Measurements from ENCODE around the gene NME4. TPM values are rescaled to one million over a fixed set of nuclear protein-coding genes. Genes with fewer than 3 reads are reported as not detected.

Gene NME4
- polyA plus RNA-seq, 1 of the 3 experiments (the other 2 are of a cell fraction) = 509 TPM

DNA sequence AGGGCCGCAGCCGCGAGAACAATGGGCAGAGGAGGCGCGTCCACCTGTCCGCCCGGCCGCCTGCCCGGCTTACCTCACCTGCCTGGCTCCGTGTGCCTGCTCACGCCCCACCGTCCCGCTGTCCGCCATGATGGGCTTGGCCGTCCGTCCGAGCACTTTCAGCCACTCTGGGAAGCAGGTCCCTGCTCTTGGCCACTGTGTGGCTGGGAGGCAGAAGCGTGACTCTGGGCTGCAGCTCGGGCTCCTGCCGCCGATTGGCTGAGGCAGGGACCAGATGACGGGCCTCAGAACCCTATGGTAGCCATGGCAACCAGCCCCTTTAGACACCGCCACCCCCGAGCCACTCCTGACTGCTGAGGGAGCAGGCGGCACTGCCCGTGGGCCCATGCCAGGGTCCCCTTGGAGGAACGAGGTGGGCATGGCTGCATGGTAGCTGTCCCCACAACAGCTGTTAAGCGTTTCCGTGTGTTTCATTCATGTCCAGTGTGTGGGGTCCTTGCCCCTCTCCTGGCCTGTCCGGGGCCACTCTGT lies 35.6 kb upstream of the NME4 start:
- H3F3A ChIP-seq (replicated peaks; ENCODE audit: insufficient read depth) = peaks cover 5% of the 10 kb centered on the region
- no peaks in the 10 kb centered on the region for H3K9me3 ChIP-seq
- no peak overlapping the region for H2AFZ ChIP-seq (ENCODE audit: low read depth)
- peaks cover 0 to 18% of the 10 kb centered on the region in 2 experiments; a peak in 1 of 4 replicates for H3K4me1 ChIP-seq (ENCODE audit: control insufficient read depth in 1 of 2, insufficient read depth in 2 of 2, low read depth in 1 of 2, low read length in 1 of 2)
- ChIA-PET CTCF (interaction anchor here (0.7 to 4.8 kb wide), 31 partner anchors 9 to 297 kb away, joined by 3 to 74 read pairs (median 7); partner anchors contain the start of genes ARHGDIG, AXIN1, FAM234A and HBM), POLR2A (interaction anchor here (1.0 kb wide), 1 partner anchor 8 kb away, joined by 3 read pairs; the partner anchor contains the start of gene AXIN1)
- H3K4me2 ChIP-seq = no peak overlapping the region
- DNase-seq = no peak
- H3K36me3 ChIP-seq (replicated peaks in 1 of 2; ENCODE audit: control insufficient read depth in 1 of 2, insufficient read depth in 2 of 2, low read length in 1 of 2) = no peaks in the 10 kb centered on the region
- H3K79me2 ChIP-seq (ENCODE audit: insufficient read depth) = no peaks in the 10 kb centered on the region
- WGBS (ENCODE audit: low lambda C conversion rate) = 80% methylated on average over 19 of the region's 30 CpGs
- no peak overlapping the region for H3K27ac ChIP-seq (ENCODE audit: low read depth in 2 of 2, low read length in 1 of 2)
- no peak overlapping the region for H3K9ac ChIP-seq
- no peak overlapping the region for H3K4me3 ChIP-seq (ENCODE audit: low read depth in 2 of 2, low read length in 1 of 2)
- no peaks in the 10 kb centered on the region for H3K27me3 ChIP-seq (ENCODE audit: insufficient read depth)
- H4K20me1 ChIP-seq (ENCODE audit: insufficient read depth) = no peaks in the 10 kb centered on the region
- H3K9me2 ChIP-seq = no peaks in the 10 kb centered on the region
- TF ChIP-seq RXRA (IDR thresholded peaks at IDR 0.05; ENCODE audit: borderline replicate concordance, low read depth) = no peak
- no peak for TF ChIP-seq JUND (IDR thresholded peaks at IDR 0.05)
- no peak for TF ChIP-seq SIN3A (IDR thresholded peaks at IDR 0.05; ENCODE audit: borderline replicate concordance, low read depth, low read length)
- no peak for TF ChIP-seq TEAD4 (IDR thresholded peaks at IDR 0.05; ENCODE audit: borderline replicate concordance, insufficient read depth)
- no peak for TF ChIP-seq MXI1 (IDR thresholded peaks at IDR 0.05; ENCODE audit: low read depth, low read length)
- no peak for TF ChIP-seq YY1 (IDR thresholded peaks at IDR 0.05; ENCODE audit: low read depth)
- no peak for TF ChIP-seq NRF1 (IDR thresholded peaks at IDR 0.05; ENCODE audit: low read depth, low read length)
- no peak for TF ChIP-seq GABPA (IDR thresholded peaks at IDR 0.05; ENCODE audit: low read depth)
- TF ChIP-seq, protein P1, sequence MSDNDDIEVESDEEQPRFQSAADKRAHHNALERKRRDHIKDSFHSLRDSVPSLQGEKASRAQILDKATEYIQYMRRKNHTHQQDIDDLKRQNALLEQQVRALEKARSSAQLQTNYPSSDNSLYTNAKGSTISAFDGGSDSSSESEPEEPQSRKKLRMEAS (IDR thresholded peaks at IDR 0.05; ENCODE audit: low read depth) = no peak
- TF ChIP-seq, protein P2, sequence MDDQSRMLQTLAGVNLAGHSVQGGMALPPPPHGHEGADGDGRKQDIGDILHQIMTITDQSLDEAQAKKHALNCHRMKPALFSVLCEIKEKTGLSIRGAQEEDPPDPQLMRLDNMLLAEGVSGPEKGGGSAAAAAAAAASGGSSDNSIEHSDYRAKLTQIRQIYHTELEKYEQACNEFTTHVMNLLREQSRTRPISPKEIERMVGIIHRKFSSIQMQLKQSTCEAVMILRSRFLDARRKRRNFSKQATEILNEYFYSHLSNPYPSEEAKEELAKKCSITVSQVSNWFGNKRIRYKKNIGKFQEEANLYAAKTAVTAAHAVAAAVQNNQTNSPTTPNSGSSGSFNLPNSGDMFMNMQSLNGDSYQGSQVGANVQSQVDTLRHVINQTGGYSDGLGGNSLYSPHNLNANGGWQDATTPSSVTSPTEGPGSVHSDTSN (IDR thresholded peaks at IDR 0.05) = no peak
- no peak for TF ChIP-seq ELF1 (IDR thresholded peaks at IDR 0.05)
- TF ChIP-seq, protein P3, sequence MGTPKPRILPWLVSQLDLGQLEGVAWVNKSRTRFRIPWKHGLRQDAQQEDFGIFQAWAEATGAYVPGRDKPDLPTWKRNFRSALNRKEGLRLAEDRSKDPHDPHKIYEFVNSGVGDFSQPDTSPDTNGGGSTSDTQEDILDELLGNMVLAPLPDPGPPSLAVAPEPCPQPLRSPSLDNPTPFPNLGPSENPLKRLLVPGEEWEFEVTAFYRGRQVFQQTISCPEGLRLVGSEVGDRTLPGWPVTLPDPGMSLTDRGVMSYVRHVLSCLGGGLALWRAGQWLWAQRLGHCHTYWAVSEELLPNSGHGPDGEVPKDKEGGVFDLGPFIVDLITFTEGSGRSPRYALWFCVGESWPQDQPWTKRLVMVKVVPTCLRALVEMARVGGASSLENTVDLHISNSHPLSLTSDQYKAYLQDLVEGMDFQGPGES (IDR thresholded peaks at IDR 0.05; ENCODE audit: low read depth, low read length) = no peak
- no peak for TF ChIP-seq SMC3 (IDR thresholded peaks at IDR 0.05; ENCODE audit: low read depth, low read length)
- TF ChIP-seq, protein P4, sequence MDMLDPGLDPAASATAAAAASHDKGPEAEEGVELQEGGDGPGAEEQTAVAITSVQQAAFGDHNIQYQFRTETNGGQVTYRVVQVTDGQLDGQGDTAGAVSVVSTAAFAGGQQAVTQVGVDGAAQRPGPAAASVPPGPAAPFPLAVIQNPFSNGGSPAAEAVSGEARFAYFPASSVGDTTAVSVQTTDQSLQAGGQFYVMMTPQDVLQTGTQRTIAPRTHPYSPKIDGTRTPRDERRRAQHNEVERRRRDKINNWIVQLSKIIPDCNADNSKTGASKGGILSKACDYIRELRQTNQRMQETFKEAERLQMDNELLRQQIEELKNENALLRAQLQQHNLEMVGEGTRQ (IDR thresholded peaks at IDR 0.05; ENCODE audit: borderline replicate concordance, low read depth, low read length) = no peak
- no peak for TF ChIP-seq FOXJ3 (CRISPR knock-in tag; IDR thresholded peaks at IDR 0.05)
